ENCODE measurements around the gene SLC4A5. TPM values are rescaled to one million over a fixed set of nuclear protein-coding genes. Genes with fewer than 3 reads are reported as not detected.

SLC4A5 gene
- 2.2 and 2.7 TPM in 2 replicates for total RNA-seq

GRCh38 chr2:74343316-74343715 lies at the start of gene SLC4A5:
SLC4A5 (minus strand) TSS chr2:74343416; CDS start chr2:74315023, 28,393 bp downstream.

GRCh38 chr2:74379851-74380789 lies 36.9 kb upstream of the SLC4A5 start, which contains the start of gene DCTN1:
DCTN1 (minus strand) TSS chr2:74380311; CDS start chr2:74380037, 274 bp downstream.

GRCh38 chr2:74198461-74199274 lies 144.5 kb downstream of the SLC4A5 start, which contains the start of gene MTHFD2:
MTHFD2 (plus strand) TSS chr2:74198615; CDS start chr2:74198642, 27 bp downstream.

GRCh38 chr2:74178211-74179062 lies 164.8 kb downstream of the SLC4A5 start, which contains the start of gene MOB1A:
MOB1A (minus strand) TSS chr2:74178879; CDS start chr2:74178674, 205 bp downstream.

Small RNAs within 50 kb of the gene (small RNA-seq; reads per million reads assigned to genes)
- not detected for gene RNU6-542P
- gene TAF13P2, result not detected

Other genes starting within 250 kb of the SLC4A5 start
- gene BOLA3, start 195.5 kb downstream of the SLC4A5 start, total RNA-seq, result 24.2 and 28.6 TPM in 2 replicates
- gene MOB1A, start 164.5 kb downstream of the SLC4A5 start, total RNA-seq, result 164 and 165 TPM in 2 replicates
- 117 and 136 TPM in 2 replicates for gene MTHFD2, start 144.8 kb downstream of the SLC4A5 start, total RNA-seq
- 141 and 144 TPM in 2 replicates for gene DCTN1, start 36.9 kb upstream of the SLC4A5 start, total RNA-seq
- 1.3 and 1.7 TPM in 2 replicates for gene C2orf81, start 78.2 kb upstream of the SLC4A5 start, total RNA-seq
- 18.3 and 19.7 TPM in 2 replicates for gene WDR54, start 78.3 kb upstream of the SLC4A5 start, total RNA-seq
- 14.4 and 16.5 TPM in 2 replicates for gene RTKN, start 98.5 kb upstream of the SLC4A5 start, total RNA-seq
- gene INO80B, start 111.7 kb upstream of the SLC4A5 start, total RNA-seq, result 12.2 and 12.3 TPM in 2 replicates
- gene WBP1, start 115.0 kb upstream of the SLC4A5 start, total RNA-seq, result 31.6 and 33.8 TPM in 2 replicates
- 28.9 and 30.8 TPM in 2 replicates for gene MOGS, start 122.0 kb upstream of the SLC4A5 start, total RNA-seq
- 17.6 and 21.7 TPM in 2 replicates for gene MRPL53, start 129.3 kb upstream of the SLC4A5 start, total RNA-seq
- gene CCDC142, start 139.6 kb upstream of the SLC4A5 start, total RNA-seq, result 15.0 and 20.8 TPM in 2 replicates
- 11.4 and 14.6 TPM in 2 replicates for gene TTC31, start 139.7 kb upstream of the SLC4A5 start, total RNA-seq
- 2.2 and 3.3 TPM in 2 replicates for gene LBX2, start 156.2 kb upstream of the SLC4A5 start, total RNA-seq
- gene PCGF1, start 164.3 kb upstream of the SLC4A5 start, total RNA-seq, result 15.8 and 18.2 TPM in 2 replicates
- 0.11 and 0.13 TPM in 2 replicates for gene TLX2, start 171.0 kb upstream of the SLC4A5 start, total RNA-seq
- not detected in 2 replicates for gene DQX1, start 182.8 kb upstream of the SLC4A5 start, total RNA-seq
- 60.6 and 64.5 TPM in 2 replicates for gene AUP1, start 186.3 kb upstream of the SLC4A5 start, total RNA-seq
- gene HTRA2, start 186.5 kb upstream of the SLC4A5 start, total RNA-seq, result 21.0 and 23.7 TPM in 2 replicates
- 162 and 188 TPM in 2 replicates for gene LOXL3, start 210.5 kb upstream of the SLC4A5 start, total RNA-seq
- gene DOK1, start 211.3 kb upstream of the SLC4A5 start, total RNA-seq, result 58.1 and 87.9 TPM in 2 replicates